CD4-positive, alpha-beta T cell treated with Interleukin-12 subunit alpha and Interleukin-12 subunit beta, for 1 hour (primary cell): ENCODE results near the gene CDC42EP5.
"Not testable (repeated sequence)": the region's sequence is repeated elsewhere in the genome, so short reads cannot be mapped to it uniquely, and the experiment has no call there.

Source experiments
- DNase-seq: peaks from one replicate; pipeline ENCODE4 v3.0.0-alpha.2; 2020

CDC42EP5 gene, protein sequence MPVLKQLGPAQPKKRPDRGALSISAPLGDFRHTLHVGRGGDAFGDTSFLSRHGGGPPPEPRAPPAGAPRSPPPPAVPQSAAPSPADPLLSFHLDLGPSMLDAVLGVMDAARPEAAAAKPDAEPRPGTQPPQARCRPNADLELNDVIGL

DNA sequence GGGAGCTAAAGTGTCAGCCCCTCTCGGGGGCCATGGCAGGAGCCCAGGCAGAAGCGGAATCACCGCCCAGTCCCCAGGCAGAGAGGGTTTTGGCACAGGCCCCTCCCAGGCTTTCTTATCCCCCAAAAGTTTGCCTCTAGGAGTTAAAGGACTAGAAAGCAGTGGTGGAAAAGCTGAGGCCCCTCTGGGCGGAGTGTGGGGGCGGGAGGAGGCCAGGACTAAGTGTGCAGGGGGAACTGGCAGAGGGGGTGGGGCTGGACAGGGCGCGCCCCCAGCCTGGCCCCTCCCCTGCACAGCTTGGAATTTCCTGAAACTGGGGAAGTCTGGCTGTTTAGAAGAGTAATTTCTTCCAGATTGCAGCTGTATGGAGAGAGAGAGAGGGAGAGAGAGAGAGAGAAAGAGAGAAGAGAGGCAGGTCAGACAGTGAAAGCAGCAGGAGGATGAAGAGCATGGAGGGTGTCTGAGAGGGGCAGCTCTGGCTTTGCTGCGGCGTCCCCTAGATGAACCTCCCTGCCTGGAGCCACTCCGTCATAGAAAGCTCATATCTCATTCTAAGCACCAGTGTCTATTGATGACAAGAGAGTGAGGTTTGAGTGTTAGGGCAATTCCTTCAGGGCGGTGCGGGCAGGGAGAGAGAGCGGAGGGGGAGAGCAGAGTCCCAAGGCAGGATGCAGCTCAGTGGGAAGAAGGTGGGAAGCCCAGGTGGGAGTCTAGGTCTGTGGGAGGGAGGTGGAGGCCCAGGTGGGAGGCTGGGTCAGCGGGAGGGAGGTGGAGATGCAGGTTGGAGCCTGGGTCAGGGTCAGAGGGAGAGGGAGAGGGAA, at the start of gene CDC42EP5:
TSS of gene CDC42EP5 (minus strand) at position 226 of the 821 bp plus-strand sequence. CDS start 7,749 bp downstream, outside the sequence.
- DNase-seq = no peak

DNA sequence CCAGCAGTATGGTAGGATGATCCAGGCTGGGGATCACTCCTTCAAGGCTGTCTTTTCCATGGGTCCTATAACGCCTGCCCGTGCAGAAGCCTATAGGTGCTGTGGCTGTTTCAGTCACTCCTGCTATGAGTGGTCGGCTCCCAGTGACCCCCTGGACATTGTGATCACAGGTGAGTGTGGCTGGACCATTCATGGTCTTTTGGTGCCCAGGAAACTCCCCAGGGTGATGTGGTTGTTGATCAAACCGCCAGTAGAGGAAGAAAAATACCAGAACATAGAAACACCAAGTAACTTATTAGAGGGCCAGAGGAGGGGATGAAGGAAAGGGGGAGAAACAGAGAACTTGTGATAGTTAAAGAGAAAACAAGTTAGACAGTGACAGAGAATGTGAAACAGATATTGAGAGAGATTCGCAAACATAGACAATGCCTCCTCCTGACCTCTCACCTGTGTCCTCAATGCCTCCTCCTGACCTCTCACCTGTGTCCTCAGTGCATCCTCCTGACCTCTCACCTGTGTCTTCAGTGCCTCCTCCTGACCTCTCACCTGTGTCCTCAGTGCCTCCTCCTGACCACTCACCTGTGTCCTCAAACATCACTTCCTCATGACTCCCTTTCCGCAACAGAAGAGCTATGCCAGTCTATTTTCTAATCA, 48.9 kb upstream of the CDC42EP5 start:
- no peak for DNase-seq

DNA sequence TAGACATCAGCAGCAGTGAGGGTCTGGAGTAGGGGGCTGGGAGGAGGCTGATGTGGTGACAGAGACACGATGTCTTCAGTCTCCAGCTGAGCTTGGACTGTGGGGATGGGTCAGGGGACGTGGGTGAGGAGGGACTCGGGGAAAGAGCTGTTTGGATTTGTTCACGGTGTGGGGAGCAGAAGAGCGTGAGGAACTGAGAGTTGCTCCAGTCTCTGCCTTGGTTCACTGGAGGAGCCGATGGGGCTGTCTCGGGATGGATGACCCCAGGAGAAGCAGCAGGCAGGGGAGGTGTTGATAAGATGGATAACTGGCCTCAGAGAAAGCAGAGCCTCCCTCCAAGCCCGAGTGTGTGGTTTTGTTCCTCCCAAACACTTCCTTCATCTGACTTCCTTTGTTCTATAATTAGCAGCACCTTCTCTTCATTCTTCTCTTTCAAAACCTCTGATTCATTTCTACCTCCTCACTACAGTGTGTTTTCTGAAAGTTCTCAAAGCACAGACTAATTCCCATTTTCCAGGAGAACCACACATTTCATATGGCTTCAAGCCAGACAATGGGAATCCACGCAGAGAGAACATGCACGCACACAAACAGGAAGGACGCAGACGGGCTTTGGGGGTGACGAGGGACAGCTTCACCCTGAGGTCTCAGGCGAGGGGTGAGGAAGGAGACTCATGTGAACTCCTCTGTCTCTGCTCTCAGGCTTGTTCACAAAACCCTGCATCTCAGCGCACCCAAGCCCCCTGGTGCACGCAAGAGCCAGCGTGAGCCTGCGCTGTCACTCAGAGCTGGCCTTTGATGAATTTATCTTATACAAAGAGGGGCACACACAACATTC, 48.1 kb upstream of the CDC42EP5 start:
- no peak for DNase-seq

DNA sequence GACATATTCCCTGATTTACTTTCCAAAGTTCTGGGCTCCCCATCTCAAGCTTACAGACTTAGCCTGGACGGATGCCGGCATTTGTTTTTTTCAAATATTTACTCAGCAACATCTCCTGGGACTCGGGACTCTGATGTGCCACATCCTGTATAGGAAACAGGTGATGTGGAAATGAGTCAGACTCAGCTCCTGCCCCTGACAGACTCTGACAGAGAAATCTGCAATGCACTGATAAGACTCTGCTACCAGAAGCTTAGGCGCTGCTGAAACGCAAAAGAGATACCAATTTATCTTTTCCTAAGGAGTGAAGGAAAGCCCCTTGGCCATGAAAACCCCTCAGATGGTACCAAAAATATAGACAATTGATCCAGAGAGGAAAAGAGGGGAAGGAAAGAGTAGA, 45.7 kb upstream of the CDC42EP5 start:
- DNase-seq = no peak

DNA sequence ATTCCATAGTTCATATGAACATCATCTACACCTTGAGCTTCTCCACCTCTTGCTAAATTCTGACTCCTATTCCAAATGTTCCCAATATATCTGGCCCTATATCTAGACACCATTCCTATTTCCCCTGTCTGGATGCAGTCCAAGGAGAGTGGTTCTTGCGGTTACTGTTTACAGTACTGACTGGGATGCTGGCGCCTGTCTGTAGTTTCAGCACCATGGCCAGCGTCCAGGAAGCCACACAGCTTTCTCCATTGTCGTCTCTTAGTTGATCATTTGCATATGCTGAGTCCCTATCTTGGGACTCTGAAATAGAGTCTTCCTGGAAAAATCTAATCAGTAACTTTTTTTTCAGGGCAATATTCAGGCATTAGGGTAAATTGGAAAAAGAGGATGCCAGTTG, 44.4 kb upstream of the CDC42EP5 start:
- DNase-seq = peak; percentile 52

DNA sequence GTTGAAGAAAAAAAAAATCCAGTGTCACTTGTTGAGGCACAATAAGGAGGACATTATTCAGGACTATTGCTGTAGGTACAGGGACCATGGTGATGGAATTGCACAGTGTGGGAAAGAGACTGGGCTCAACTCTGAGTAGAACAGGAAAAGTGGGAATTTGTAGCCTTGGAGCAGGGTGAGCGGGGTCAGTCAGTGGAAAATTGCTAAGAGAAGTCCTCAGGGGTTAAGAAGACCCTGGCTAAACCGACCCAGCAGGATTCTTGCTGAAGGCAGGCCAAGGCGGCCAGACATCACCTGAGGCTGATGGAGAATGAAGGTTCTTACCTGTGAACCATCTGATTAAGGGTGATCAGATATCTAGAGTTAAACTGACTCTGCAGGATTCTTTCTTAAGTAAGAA, 42.1 kb upstream of the CDC42EP5 start:
- no peak for DNase-seq

DNA sequence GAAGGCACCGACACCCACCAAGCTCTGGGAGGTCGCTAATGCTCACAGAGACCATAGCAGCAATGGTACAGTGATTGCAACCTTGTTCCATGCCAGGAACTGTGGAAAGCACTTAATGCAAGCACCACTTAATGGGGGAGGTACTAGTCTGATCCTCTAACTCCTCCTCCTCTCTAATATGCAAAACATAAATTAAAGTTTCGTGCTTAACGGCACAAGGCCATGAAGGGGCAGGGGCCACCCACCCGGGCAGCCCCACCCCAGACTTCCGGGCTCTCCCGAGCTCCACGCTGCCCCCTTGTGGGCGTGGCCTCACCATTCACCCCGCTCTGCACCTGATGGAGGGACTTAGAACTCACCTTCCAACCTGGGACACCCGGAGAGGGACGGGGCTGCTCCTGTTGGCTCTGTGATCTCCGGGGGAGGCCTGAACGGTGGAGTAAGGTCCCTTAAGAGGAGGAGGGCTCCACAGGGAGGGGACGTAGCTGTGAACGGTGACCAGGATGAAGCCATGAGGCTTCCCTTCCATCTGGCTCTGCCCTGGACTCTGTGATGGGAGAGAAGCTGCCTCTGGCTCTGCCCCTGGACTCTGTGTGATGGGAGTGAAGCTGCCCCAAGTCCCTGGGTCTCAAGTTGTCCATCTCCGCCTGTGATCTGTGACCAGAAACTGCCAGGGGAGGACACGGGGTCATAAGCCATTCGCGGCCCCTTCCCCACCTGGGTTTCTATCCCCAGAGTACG, 36.3 kb upstream of the CDC42EP5 start:
- not testable (repeated sequence) for DNase-seq

DNA sequence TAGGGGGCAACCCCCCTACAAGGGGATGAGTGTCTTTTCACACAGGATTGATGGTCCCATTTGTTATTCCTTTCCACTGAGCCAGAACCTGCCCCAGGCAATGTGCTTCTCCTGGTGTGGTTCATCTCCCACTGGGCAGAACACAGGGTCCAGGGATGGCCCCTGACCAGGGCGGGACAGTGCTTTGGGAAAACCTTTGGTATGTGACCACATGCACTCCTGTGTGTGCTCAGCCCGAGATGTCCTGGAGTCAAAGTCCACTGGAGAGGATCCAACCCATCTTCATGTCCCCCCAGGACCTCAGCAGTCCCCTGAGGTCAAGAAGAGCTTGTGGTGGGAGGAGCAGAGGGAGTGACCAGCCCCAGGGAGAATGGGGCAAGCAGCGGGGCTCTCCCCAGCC, 35.4 kb upstream of the CDC42EP5 start:
- DNase-seq = not testable (repeated sequence)

DNA sequence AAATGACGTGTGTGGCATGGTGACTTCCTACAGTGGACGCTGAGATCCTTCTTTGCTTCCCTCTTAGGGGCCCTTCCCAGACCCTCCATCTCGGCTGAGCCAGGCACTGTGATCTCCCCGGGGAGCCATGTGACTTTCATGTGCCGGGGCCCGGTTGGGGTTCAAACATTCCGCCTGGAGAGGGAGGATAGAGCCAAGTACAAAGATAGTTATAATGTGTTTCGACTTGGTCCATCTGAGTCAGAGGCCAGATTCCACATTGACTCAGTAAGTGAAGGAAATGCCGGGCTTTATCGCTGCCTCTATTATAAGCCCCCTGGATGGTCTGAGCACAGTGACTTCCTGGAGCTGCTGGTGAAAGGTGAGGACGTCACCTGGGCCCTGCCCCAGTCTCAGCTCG, 34.7 kb upstream of the CDC42EP5 start:
- no peak for DNase-seq

DNA sequence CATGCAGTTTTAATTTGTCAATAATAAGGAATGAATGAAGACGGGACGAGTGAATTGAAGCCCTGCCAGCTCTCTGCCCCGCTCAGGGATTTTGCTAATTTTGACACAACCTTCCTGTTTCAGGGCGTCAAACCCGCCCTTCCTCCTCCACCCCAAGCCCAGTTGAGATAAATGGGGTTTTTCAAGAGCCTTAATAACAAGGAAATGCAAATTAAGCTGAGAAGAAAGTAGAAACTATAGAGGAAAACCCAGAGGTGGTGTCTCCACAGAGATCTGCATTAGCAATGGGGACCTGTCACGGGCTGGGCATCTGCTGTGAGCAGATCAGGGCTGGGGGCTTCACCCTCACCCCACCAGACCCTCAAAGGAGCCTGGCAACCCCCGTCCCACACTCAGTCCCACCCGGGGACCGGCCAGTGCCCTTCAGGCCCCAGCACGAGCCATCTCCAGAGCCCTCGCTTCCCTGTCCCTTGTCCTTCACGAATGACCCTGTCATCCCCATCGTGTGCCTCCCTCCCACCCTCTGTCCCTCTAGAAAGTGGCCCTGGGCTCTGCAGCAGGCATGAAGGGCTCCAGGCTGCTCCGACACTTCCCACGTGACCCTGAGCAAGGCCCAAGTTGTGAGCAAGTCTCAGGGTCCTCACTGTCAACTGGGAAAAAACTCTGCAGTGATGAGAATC, 34.1 kb upstream of the CDC42EP5 start:
- DNase-seq = not testable (repeated sequence)

DNA sequence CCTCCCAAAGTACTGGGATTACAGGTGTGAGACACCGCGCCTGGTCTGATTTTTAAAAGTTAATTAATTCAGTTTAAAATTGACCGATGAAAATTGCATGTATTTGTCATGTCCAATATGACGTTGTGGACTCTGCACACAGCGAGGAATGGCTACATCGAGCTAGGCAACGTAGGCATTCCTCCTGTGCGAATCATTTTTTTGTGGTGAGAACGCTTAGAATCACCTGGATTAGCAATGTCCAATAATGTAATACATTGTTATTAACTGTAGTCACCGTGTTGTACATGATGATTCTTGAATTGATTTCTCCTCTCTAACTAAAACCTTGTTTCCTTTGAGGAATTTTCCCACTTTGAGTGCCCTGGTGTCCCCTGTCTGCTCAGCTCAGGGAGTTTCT, 33.0 kb upstream of the CDC42EP5 start:
- no peak for DNase-seq

DNA sequence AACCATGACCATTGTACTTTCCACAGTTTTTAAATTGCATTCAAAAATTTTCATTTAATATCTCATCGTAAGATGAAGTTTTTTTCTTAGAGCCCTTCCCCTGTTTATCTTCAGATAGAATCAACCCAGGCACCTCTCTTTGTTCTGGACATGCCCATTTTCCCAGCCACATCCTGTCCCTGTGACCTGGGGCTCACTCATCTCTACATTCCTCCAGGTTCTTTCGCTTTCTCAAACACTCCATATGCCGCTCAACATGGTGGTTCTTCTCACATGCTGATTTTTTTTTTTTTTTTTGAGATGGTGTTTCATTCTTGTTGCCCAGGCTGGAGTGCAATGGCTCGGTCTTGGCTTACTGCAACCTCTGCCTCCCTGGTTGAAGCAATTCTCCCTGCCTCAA, 32.4 kb upstream of the CDC42EP5 start:
- not testable (repeated sequence) for DNase-seq

DNA sequence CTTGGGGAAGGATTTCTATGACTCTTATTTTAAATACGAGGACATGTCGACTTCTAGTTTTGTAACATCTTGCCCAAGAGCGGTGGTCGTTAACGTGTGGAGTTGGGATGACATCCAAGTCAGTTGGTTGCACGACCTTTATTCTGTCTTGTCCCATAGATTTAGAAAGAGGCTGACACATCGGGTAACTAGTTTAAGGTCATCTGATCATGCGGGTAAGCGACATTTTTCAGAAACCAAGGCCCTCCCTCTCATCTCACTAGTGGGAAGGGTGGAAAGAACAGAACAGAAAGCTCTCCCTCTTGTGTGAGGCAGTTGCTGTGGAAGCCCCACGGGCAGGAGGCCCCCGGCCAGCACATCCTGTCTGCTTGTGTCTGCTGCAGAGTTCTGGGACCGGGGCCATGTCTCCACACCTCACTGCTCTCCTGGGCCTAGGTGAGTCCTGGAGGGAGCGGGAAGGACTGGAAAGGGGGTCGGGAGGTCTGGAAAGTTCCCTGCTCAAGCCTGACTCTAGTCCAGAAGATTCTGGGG, 29.5 kb upstream of the CDC42EP5 start, which contains the start of gene LAIR2:
TSS of gene LAIR2 (plus strand) at position 314 of the 531 bp plus-strand sequence. CDS start at position 402, 88 bp downstream.
- DNase-seq = peak; percentile 15

DNA sequence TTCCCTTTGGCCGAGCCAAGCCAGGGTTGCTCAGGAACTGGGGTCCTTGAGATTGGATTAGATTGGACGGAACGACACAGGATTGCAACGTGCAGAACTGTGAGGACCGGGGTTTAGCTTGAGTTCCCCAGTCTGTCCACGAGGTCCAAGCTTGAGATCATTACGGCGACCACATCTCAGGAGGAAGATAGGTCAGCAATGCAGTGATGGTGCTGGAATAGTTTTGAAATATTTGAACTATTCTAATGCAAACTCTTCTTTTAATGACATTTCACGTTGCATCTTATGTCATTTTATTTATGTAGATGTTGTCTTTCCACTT, 25.3 kb upstream of the CDC42EP5 start:
- DNase-seq = not testable (repeated sequence)

DNA sequence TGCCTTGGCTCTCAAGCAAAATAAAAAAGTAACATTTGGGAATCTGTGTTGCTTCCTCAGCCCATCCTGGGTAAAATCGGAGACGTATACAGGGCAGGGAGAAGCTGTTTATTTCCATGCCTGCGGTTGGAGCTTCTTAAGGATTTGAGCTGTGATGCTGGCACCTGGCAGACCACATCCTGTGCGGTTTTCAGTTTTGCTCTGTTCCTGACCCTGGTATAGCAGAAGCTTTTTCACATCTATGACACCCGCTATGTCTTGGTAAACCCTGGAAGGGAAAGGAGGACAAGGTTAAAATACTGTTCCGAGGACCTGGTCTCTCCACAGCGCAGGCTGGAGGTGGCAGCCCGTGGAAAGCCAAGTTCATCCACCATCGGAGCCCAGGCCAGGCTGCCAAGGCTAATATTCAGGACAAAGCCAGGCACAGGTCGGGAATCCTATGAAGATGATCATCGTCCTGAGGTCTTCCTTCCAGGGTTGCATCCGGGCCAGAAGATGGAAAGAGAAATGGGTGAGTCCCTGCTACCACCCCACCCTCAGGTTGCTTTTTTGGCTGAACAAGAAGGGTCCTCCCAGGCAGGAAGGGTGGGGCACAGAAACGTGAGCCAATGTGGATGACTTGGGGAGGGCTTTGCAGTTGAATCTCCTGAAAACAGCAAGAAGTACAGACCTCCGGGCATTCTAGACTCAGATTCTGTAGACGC, 24.8 kb upstream of the CDC42EP5 start:
- DNase-seq = peak; percentile 16

DNA sequence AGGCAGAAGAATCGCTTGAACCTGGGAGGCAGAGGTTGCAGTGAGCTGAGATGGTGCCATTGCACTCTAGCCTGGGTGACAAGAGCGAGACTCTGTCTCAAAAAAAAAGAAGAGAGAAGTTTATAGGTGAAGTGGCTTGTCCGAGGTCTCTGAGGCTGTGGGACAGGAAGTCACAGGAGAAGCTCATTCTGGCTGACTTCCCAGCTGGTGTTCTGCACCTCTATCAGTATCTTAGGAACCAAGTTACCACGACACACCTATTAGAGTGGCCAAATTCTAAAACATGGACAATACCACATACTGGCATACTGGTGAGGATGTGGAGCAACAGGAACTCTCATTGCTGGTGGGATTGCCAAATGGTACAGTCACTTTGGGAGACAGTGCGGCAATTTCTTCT, 22.2 kb upstream of the CDC42EP5 start:
- not testable (repeated sequence) for DNase-seq

DNA sequence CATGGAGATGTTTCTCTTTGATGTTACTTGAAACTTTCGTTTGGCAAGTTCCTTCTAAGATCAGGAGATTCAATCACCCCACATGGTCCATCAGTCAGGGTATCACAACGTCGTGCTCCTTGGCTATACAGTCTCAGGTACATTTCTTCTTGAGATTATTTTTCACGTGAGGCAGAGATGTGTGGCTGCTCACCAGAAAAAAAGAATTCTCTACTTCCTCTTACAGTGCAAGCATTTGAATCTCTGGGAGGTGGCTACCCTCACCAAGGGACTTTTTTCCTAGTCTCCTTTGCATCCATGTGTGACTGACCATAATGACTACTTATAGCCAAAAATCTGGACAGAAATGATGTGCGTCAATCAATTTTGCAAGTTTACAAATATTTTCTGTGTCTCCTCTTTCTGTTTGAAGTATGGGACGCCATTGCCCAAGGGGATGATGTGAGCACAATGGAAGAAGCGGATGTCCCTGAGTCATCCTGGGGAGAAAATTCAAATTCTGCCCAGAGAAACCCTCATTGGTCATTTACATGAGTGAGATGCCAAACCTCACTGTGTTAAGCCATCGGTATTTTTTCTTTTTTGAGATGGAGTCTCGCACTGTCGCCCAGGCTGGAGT, 21.0 kb upstream of the CDC42EP5 start:
- DNase-seq = no peak

DNA sequence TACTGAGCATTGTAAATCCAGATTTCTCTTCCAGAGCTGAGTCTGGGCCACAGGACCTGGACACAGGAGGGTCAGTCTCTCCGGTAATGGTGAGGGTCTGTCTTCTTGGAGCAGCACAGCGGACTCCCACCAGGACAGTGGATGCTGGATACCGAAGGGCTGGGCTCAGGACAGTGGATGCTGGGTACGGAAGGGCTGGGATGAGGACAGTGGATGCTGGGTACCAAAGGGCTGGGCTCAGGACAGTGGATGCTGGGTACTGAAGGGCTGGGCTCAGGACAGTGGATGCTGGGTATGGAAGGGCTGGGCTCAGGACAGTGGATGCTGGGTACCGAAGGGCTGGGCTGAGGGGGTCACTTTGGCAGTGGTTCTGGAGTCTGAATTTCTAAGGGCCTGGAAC, 20.0 kb upstream of the CDC42EP5 start:
- DNase-seq = not testable (repeated sequence)

DNA sequence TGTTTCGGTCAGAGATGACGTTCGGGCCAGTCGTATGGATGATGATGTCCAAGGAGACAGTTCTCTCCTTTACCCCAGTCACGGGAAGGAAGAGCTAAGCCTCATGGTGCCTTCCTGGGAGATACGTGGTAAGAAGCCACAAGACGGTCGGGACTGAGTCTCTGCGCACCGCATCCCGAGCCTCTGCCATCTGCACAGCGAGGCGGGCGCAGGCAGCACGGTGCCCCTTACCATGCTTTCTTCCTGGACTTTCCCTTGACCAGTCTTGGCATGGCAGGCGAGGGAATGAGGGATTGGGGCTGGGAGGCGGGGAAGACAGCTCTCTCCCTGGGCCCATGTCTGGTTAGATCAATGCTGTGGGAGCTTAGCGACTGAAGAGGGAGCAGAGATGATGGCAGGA, 19.5 kb upstream of the CDC42EP5 start:
- DNase-seq = no peak

DNA sequence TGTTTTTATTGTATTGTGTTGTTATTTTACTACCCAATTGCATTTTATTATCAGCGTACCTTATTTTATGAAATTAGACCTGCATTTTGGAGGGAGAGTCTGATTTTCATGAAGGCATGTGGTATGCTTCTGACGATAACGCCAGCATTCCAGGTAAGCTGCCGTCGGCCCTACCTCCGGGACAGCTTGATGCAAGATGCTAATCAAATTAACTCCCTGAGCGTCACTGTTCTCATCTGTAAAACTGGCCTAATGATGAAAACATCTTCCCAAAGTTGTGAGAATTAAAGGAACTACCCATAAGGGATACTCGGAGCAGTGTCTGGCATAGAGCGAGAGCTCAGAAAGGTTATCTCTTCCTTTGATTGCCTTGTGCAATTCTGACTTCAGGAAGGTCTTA, 16.7 kb upstream of the CDC42EP5 start:
- no peak for DNase-seq
